Measurements from ENCODE around the gene VDR. TPM values are rescaled to one million over a fixed set of nuclear protein-coding genes. Genes with fewer than 3 reads are reported as not detected.
A peak's percentile ranks its signal among the peaks of the same experiment; 100 is the strongest.

The VDR gene
- total and polyA plus RNA-seq, 2 experiments from 2014 or later = 23.9 to 30.5 TPM

DNA sequence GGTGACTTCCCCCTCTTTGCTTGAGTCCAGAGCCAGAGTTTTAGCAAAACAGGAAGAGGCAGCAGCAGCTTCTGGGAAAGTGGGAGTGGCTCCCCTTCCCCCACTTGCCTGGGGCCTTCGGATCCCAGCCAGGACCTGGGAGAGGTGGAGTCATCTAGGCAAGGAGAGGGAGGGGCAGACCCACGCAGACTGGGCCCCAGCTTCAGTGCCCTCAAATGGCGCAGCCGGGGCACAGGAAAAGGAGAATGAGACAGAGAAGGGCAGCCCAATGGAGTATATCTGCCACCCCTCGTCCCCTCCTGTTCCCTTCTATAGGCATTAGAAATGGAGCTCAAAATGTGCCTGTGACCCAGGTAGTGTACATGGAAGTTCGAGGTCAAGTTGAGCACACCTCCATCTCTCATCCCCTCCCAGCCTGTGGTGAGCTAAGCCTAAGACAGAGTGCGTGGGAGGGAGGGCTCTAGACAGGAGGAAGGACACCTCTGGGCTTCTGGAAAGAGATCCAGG is 75.8 kb downstream of the VDR start:
- WGBS, 2 experiments (ENCODE audit: low coverage in 1 of 2, low lambda C conversion rate in 2 of 2, missing lambda C conversion rate in 2 of 2) = 24 to 26% methylated on average over 7 of the region's 7 CpGs
- Histone ChIP-seq H3F3A (ENCODE audit: insufficient read depth) (peaks cover 21% of the 10 kb centered on the region), H3K27me3 (replicated peaks; ENCODE audit: insufficient read depth) (no peaks in the 10 kb centered on the region), H3K4me3 (0 out of 2 replicates have a peak overlapping the region, but pooled peaks have one; percentile 14), H3K27ac (peak overlapping the region; percentile 46), H3K9ac (peak overlapping the region; percentile 46), H3K9me2 (ENCODE audit: insufficient read depth) (no peaks in the 10 kb centered on the region), H2AFZ (peak overlapping the region; percentile 88), H3K79me2 (ENCODE audit: insufficient read depth) (no peaks in the 10 kb centered on the region), H3K4me1 (ENCODE audit: insufficient read depth) (peaks cover 50% of the 10 kb centered on the region), H3K4me2 (ENCODE audit: unreplicated experiment) (peak overlapping the region; percentile 55), H4K20me1 (ENCODE audit: insufficient read depth) (no peaks in the 10 kb centered on the region), H3K36me3 (ENCODE audit: low read depth) (no peaks in the 10 kb centered on the region), H3K9me3 (ENCODE audit: low read depth) (no peaks in the 10 kb centered on the region)
- no peak for TF ChIP-seq EZH2 (IDR thresholded peaks at IDR 0.05; ENCODE audit: insufficient read depth, poor library complexity, severe bottlenecking)
- in situ Hi-C loops (cut with MboI) = no loop called here
- peak; percentile 79 for DNase-seq

DNA sequence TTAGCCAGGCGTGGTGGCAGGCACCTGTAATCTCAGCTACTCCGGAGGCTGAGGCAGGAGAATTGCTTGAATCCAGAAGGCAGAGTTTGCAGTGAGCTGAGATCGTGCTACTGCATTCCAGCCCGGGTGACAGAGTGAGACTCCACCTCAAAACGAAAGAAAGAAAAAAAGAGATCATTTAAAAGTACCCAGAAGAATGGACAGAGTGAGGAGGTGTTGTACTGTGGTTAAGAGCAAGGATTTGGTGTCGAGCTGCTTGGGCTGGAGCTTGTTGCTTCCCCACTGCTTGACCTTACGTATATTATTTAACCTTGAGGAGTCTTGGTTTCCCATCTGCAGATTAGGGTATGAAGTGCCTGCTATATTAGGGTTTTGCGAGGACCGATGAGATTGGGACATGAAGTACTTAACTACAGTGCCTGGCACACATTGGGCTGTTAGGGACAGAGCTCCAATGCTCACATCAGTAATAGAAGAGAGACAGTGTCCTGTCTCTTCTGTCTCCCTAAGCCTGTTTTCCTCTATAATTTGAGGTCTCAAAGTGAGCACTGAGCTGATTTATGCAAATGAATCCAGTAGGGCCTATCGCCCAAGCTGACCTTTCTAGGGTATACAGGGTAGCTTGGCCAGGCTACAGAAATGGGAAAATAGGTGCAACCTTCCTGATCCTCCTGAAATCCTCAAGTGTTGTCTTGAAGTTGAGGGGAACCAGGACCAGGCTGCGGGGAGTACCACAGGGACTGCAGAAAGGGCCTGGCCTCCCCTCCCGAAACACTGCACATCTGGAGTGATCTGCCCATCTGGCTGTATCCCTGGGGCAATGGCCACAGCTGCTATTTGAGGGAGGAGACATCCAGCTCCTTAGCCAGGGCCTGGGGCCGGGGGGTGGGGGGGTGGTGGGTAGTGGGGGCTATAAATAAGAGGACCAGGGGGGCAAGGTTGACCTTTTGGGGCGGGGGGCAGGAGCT is 76.5 kb downstream of the VDR start:
- Histone ChIP-seq H3K36me3 (ENCODE audit: low read depth) (no peaks in the 10 kb centered on the region), H3K4me1 (ENCODE audit: insufficient read depth) (peaks cover 58% of the 10 kb centered on the region), H3K9me2 (ENCODE audit: insufficient read depth) (no peaks in the 10 kb centered on the region), H3K4me2 (ENCODE audit: unreplicated experiment) (peak overlapping the region; percentile 14), H3K27ac (peak overlapping the region; percentile 51), H2AFZ (peak overlapping the region; percentile 70), H3K4me3 (no peak overlapping the region), H3K27me3 (replicated peaks; ENCODE audit: insufficient read depth) (no peaks in the 10 kb centered on the region), H3F3A (ENCODE audit: insufficient read depth) (peaks cover 23% of the 10 kb centered on the region), H3K9ac (peak overlapping the region; percentile 41; the same call in 1 of the 2 replicates), H3K9me3 (ENCODE audit: low read depth) (no peaks in the 10 kb centered on the region), H3K79me2 (ENCODE audit: insufficient read depth) (no peaks in the 10 kb centered on the region), H4K20me1 (ENCODE audit: insufficient read depth) (no peaks in the 10 kb centered on the region)
- DNase-seq = peak; percentile 40
- in situ Hi-C loops (cut with MboI) = no loop called here
- 25% methylated on average over 14 of the region's 14 CpGs for WGBS, 2 experiments (ENCODE audit: low coverage in 1 of 2, low lambda C conversion rate in 2 of 2, missing lambda C conversion rate in 2 of 2)
- no peak for TF ChIP-seq EZH2 (IDR thresholded peaks at IDR 0.05; ENCODE audit: insufficient read depth, poor library complexity, severe bottlenecking)
- TF ChIP-seq EZH2phosphoT487 (IDR thresholded peaks at IDR 0.05; ENCODE audit: insufficient read depth, low read depth) = no peak

DNA sequence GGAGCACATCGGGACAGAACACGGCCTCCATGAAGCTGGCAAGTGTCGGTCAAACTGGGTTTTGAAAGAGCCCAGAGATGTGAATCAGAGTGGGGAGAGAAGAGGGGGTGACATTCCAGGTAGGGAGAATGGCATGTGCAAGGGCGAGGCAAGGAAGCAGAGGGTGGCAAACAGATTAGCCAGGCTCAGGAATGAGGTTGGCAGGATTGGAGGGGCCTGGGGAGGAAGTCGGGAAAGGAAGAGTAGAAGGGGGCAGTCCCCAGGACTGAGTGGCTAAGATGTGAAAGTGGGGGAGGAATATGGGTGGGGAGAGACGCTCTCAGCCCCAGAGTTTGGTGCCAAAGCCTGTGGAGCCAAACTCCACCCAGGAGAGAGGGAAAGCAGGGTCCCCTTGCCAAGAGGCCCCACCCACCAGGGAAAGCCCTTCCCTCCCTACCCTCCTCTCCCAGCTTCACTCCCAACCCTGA is 79.6 kb downstream of the VDR start:
- no peaks in the 10 kb centered on the region for H4K20me1 ChIP-seq (ENCODE audit: insufficient read depth)
- peaks cover 84% of the 10 kb centered on the region for H3K4me1 ChIP-seq (ENCODE audit: insufficient read depth)
- no peak overlapping the region for H3K4me3 ChIP-seq
- no peaks in the 10 kb centered on the region for H3K9me2 ChIP-seq (ENCODE audit: insufficient read depth)
- H3K27me3 ChIP-seq (replicated peaks; ENCODE audit: insufficient read depth) = no peaks in the 10 kb centered on the region
- DNase-seq = no peak
- in situ Hi-C loops (cut with MboI) = no loop called here
- TF ChIP-seq EZH2 (IDR thresholded peaks at IDR 0.05; ENCODE audit: insufficient read depth, poor library complexity, severe bottlenecking) (no peak), EZH2phosphoT487 (IDR thresholded peaks at IDR 0.05; ENCODE audit: insufficient read depth, low read depth) (no peak)
- peak overlapping the region; percentile 29 for H3K27ac ChIP-seq
- peaks cover 49% of the 10 kb centered on the region for H3F3A ChIP-seq (ENCODE audit: insufficient read depth)
- WGBS, 2 experiments (ENCODE audit: low coverage in 1 of 2, low lambda C conversion rate in 2 of 2, missing lambda C conversion rate in 2 of 2) = 26 to 28% methylated on average over 5 to 6 of the region's 6 CpGs
- peak overlapping the region; percentile 40 for H2AFZ ChIP-seq
- no peak overlapping the region for H3K4me2 ChIP-seq (ENCODE audit: unreplicated experiment)
- no peaks in the 10 kb centered on the region for H3K36me3 ChIP-seq (ENCODE audit: low read depth)
- H3K79me2 ChIP-seq (ENCODE audit: insufficient read depth) = 0 out of 2 replicates have a peak, but pooled peaks cover 3% of the 10 kb centered on the region
- H3K9ac ChIP-seq = no peak overlapping the region
- H3K9me3 ChIP-seq (ENCODE audit: low read depth) = no peaks in the 10 kb centered on the region

DNA sequence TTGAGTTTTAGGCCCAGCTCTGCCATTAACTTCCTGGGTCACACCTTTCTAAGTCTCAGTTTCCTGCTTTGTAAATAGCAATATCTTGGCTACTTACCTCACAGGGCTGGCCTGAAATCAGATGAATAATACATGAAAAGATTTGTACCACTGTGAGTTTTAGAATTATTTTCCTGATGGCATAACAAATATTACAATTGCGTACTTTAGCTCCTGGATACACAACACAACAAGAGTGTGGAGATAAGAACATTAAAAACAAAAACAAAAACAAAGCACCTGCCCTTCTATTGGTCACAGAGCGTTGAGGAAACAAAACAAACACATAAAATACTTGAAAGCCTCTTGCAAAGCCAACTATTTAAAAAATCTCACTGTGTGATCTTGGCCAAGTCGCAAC is 80.2 kb downstream of the VDR start:
- 0 out of 2 replicates have a peak, but pooled peaks cover 5% of the 10 kb centered on the region for H3K79me2 ChIP-seq (ENCODE audit: insufficient read depth)
- H3K27ac ChIP-seq = peak overlapping the region; percentile 29
- no peaks in the 10 kb centered on the region for H3K36me3 ChIP-seq (ENCODE audit: low read depth)
- peaks cover 83% of the 10 kb centered on the region for H3K4me1 ChIP-seq (ENCODE audit: insufficient read depth)
- no peaks in the 10 kb centered on the region for H3K27me3 ChIP-seq (replicated peaks; ENCODE audit: insufficient read depth)
- WGBS, 2 experiments (ENCODE audit: low coverage in 1 of 2, low lambda C conversion rate in 2 of 2, missing lambda C conversion rate in 2 of 2) = 67 to 72% methylated on average over 3 of the region's 3 CpGs
- H3K4me3 ChIP-seq = no peak overlapping the region
- no peak overlapping the region for H2AFZ ChIP-seq
- no peak overlapping the region for H3K9ac ChIP-seq
- no peak for DNase-seq
- H3K9me2 ChIP-seq (ENCODE audit: insufficient read depth) = no peaks in the 10 kb centered on the region
- no peaks in the 10 kb centered on the region for H3K9me3 ChIP-seq (ENCODE audit: low read depth)
- H3F3A ChIP-seq (ENCODE audit: insufficient read depth) = peaks cover 49% of the 10 kb centered on the region
- no peak overlapping the region for H3K4me2 ChIP-seq (ENCODE audit: unreplicated experiment)
- in situ Hi-C loops (cut with MboI) = no loop called here
- H4K20me1 ChIP-seq (ENCODE audit: insufficient read depth) = no peaks in the 10 kb centered on the region
- no peak for TF ChIP-seq EZH2phosphoT487 (IDR thresholded peaks at IDR 0.05; ENCODE audit: insufficient read depth, low read depth)
- no peak for TF ChIP-seq EZH2 (IDR thresholded peaks at IDR 0.05; ENCODE audit: insufficient read depth, poor library complexity, severe bottlenecking)

Measured in GM23248 (cell line).